Mucosa of descending colon (tissue), 3 donors: Measurements from ENCODE around the gene SEPTIN8. TPM values are rescaled to one million over a fixed set of nuclear protein-coding genes. Genes with fewer than 3 reads are reported as not detected.

Experiments
- ATAC-seq: fragments of 200-7000 bp; cut with Tn5 transposase; one replicate; pipeline ENCODE4 v1.9.1; 2020; ENCODE audit warnings: mild to moderate bottlenecking, moderate library complexity
- DNase-seq, 3 donors: peaks; one replicate each; pipeline ENCODE4 v3.0.0-alpha.2; 2020
- H3K36me3 ChIP-seq: fragments of 200-600 bp; one replicate; pipeline ENCODE4 v1.8.0; 2021; ENCODE audit warnings: low read depth, mild to moderate bottlenecking
- H3K4me1 ChIP-seq: fragments of 200-600 bp; one replicate; pipeline ENCODE4 v1.8.0; 2021; ENCODE audit warnings: low read depth, mild to moderate bottlenecking
- H3K4me3 ChIP-seq: fragments of 200-600 bp; one replicate; pipeline ENCODE4 v1.8.0; 2021; ENCODE audit warnings: mild to moderate bottlenecking
- H3K9me3 ChIP-seq: fragments of 200-600 bp; one replicate; pipeline ENCODE4 v1.8.0; 2021; ENCODE audit warnings: mild to moderate bottlenecking
- intact Hi-C, 2 donors: fragments of 100-400 bp; cut with DNase I in 1 of 2; cut with micrococcal nuclease in 1 of 2; formaldehyde crosslinking; loops; one replicate each; pipeline versions ENCODE4 v1.11.0 to v1.11.1; 2022; cut with DNase I, micrococcal nuclease
- total RNA-seq, 3 donors: library from RNA; stranded (reverse); fragmentation: NEBNext Ultra II Directional in 2 of 3; extraction: Animal tissue kit (Norgen Biotek cat#: 25700) in 2 of 3; gene quantifications; one replicate each; pipeline versions ENCODE4 v1.2.1 to v1.2.4, GENCODE V29; 2021 to 2023
- TF ChIP-seq, protein P1 (sequence below): fragments of 200-600 bp; IDR thresholded peaks from one replicate; pipeline ENCODE4 v1.8.0; 2022; ENCODE audit warnings: antibody characterized with exemption, mild to moderate bottlenecking
- donor health status: DM: no; HTN: no; CAD: no; lungs with moderate emphysema.
- donor health status: DM: no; HTN: no; CAD: no.
- donor health status: DM: no; HTN: yes; CAD: no.

SEPTIN8 gene
- total RNA-seq, 3 donors from 2014 or later, result 49.9 to 64.7 (median 61.1) TPM

DNA sequence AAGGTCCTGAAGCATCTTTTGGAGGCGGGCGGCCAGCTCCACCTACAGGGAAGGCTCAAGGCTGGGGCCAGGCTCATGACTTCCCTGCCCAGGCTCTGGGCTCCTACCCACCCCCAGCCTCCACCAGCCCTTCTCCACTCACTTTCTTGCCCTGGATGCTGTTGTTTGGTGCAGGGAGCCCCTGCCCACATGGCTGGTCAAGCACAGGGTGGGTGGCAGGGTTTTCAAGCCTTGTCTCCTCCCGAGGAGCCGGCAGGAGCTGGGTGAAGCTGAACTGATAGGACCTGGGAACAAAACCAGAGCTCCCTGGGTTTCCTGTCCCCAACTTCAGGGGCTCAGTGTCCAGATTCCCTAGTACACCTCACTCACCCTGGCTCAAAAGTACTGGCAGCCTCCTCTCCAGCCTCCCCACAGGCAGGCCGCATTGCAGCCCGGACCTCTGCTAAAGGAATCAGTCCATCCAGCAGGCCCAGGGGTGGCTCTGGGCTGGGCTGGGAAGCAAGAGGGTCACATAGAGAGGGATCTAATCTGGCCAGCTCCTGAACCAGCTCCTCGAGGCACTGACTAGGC, 46.5 kb upstream of the SEPTIN8 start:
- TF ChIP-seq, protein P1, sequence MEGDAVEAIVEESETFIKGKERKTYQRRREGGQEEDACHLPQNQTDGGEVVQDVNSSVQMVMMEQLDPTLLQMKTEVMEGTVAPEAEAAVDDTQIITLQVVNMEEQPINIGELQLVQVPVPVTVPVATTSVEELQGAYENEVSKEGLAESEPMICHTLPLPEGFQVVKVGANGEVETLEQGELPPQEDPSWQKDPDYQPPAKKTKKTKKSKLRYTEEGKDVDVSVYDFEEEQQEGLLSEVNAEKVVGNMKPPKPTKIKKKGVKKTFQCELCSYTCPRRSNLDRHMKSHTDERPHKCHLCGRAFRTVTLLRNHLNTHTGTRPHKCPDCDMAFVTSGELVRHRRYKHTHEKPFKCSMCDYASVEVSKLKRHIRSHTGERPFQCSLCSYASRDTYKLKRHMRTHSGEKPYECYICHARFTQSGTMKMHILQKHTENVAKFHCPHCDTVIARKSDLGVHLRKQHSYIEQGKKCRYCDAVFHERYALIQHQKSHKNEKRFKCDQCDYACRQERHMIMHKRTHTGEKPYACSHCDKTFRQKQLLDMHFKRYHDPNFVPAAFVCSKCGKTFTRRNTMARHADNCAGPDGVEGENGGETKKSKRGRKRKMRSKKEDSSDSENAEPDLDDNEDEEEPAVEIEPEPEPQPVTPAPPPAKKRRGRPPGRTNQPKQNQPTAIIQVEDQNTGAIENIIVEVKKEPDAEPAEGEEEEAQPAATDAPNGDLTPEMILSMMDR, result no peak
- Histone ChIP-seq H3K36me3 (no peaks in the 10 kb centered on the region), H3K4me1 (peaks cover 1% of the 10 kb centered on the region), H3K4me3 (no peak overlapping the region), H3K9me3 (no peaks in the 10 kb centered on the region)
- ATAC-seq (no peak), DNase-seq (no peak)
- intact Hi-C loops, result no loop called here

DNA sequence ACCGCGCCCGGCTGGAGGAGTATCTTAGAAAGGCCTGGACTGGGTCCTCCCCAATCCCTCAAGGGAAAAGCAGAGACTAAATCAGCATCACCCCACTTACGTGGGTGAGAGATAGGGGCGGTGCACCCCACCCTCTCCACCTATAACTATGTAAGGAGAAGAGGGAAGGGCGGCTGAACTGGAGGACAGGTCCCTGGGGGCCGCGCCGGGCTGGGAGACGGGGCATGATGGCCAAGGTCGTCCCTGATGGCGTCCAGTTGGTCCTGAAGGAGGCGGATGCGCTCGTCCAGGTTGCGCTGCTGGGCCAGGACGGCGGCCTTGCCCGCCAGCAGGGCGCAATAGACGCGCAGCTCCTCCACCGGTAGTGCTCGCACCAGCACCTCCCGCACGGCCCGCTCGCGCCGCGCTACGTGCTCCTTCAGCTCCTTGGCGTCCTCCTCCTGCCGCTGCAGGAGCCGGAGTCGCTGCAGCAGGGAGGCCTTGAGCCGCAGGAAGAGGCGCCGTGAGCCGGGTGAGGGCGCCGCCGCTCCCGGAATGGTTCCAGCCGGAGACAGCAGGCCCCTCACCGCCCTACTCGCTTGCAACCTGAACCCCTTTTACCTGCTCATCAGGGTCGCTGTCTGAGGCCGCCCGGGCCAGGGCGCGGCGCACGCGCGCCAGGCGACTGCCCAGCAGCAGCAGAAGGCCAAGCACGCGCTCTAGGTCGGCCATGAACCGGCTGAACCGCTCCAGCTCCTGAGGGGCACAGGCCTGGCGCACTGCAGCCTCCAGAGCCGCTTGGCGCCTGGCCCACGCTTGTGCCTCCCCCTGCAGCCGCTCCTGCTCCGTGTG, 45.8 kb upstream of the SEPTIN8 start:
- DNase-seq, result no peak
- ATAC-seq, result no peak
- TF ChIP-seq, protein P1, result no peak
- H3K4me3 ChIP-seq, result no peak overlapping the region
- intact Hi-C loops, result no loop called here
- no peaks in the 10 kb centered on the region for H3K4me1 ChIP-seq
- H3K36me3 ChIP-seq, result no peaks in the 10 kb centered on the region
- H3K9me3 ChIP-seq, result no peaks in the 10 kb centered on the region

DNA sequence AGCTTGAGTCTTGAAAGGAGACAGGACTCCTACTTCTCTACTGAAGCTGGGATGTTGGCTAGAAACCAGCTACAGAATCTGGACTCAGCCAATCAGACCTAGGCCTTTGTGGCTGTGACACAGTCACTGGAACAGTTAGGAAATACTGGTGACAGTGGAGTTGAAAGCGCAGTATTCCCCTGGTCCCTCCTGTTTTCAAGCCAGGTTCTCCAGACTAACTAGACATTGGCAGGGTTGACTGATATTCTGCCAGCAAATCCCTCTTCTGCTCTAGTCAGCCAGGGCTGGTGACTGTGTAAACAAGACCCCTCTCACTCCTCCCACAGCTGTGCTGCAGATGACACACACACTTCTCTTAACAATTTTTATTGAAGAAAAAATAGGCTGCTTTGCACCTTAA, 44.8 kb upstream of the SEPTIN8 start:
- no peak for ATAC-seq
- intact Hi-C loops, result no loop called here
- no peak for DNase-seq

DNA sequence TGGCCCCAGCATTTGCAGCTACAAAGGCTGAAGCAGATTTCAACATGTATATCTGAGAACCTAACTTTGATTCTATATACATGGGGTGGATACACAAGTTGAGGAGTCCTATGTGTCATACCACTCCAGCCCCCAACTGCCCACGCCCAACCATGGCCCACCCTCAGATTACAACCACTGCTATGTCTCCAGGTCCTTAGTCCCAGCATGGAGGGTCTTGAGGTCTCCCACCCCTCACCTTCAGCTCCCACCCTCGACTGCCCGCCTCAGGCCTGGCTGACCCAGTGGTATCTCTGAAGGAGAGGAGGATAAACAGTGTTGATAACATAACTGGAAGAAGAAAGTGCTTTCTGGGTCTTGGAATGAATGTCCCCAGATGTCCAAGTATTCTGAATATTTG, 44.3 kb upstream of the SEPTIN8 start:
- Histone ChIP-seq H3K4me1 (no peaks in the 10 kb centered on the region), H3K36me3 (no peaks in the 10 kb centered on the region), H3K4me3 (no peak overlapping the region), H3K9me3 (no peaks in the 10 kb centered on the region)
- DNase-seq (no peak), ATAC-seq (no peak)
- intact Hi-C loops, result no loop called here
- TF ChIP-seq, protein P1, result no peak

More for the DNA sequence above, 44.8 kb upstream of the SEPTIN8 start:
- Histone ChIP-seq H3K4me1 (no peaks in the 10 kb centered on the region), H3K9me3 (no peaks in the 10 kb centered on the region), H3K4me3 (no peak overlapping the region), H3K36me3 (no peaks in the 10 kb centered on the region)
- TF ChIP-seq, protein P1, result no peak

DNA sequence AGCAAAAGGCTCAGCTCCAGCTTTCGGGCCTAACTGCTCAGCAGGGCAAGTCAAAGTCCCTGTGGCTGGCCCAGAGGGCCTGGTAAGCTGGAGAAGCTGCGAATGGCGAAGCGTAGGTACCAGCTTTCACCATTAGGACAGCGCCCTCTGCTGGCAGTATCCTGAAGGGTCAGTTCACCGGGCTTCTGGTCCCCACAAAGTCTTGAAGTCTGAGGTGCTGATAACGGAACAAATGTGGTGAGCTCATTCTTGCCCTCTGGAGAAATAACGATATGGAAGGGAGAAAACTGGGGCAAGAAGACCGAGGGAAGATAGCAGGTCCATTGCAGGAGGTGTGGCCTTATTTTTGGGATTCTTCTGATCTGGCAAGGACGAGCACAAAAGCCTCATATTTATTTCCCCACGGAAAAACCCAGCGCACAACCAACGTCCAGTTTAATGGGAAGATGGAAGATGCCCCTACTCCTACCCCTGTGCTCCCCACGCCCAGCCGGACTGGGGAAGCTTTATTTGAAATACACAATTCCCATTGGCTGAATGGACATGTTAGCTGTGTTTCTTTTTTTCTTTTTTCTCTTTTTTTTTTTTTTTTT, 43.2 kb upstream of the SEPTIN8 start:
- no peaks in the 10 kb centered on the region for H3K4me1 ChIP-seq
- peak; percentile 97 for ATAC-seq
- TF ChIP-seq, protein P1, result peak; percentile 84
- intact Hi-C loops, result no loop called here
- no peaks in the 10 kb centered on the region for H3K36me3 ChIP-seq
- no peak overlapping the region for H3K4me3 ChIP-seq
- DNase-seq, result peak; percentile 89 to 99 (median 93)
- H3K9me3 ChIP-seq, result no peaks in the 10 kb centered on the region
